Suprapubic skin (tissue), 4 donors: Measurements from ENCODE around the gene DOLPP1. TPM values are rescaled to one million over a fixed set of nuclear protein-coding genes. Genes with fewer than 3 reads are reported as not detected.

ENCODE experiments used
- DNase-seq, 2 donors: peaks; one replicate each; pipeline ENCODE4 v3.0.0-alpha.2; 2019; ENCODE audit warnings: low spot score in 2 of 2
- H3K27ac ChIP-seq: fragments of 200-600 bp; sonication (generic); one replicate; pipeline ENCODE4 v1.5.1; 2019
- H3K27me3 ChIP-seq: fragments of 200-600 bp; sonication (generic); one replicate; pipeline ENCODE4 v1.5.1; 2019
- H3K36me3 ChIP-seq: fragments of 200-600 bp; sonication (generic); one replicate; pipeline ENCODE4 v1.5.1; 2019
- H3K4me1 ChIP-seq: fragments of 200-600 bp; sonication (generic); one replicate; pipeline ENCODE4 v1.5.1; 2019
- H3K4me3 ChIP-seq: fragments of 200-600 bp; sonication (generic); one replicate; pipeline ENCODE4 v1.5.1; 2019; ENCODE audit warnings: mild to moderate bottlenecking
- H3K9me3 ChIP-seq: fragments of 200-600 bp; sonication (generic); one replicate; pipeline ENCODE4 v1.5.1; 2019
- CTCF ChIP-seq, 2 donors: fragments of 200-600 bp in 1 of 2; fragments of 450-650 bp in 1 of 2; sonication (generic) in 1 of 2; IDR thresholded peaks; one replicate each; pipeline ENCODE4 v1.5.1; 2016 to 2019; ENCODE audit warnings: antibody characterized with exemption in 2 of 2, mild to moderate bottlenecking in 1 of 2, moderate library complexity in 1 of 2
- EP300 ChIP-seq: sonication (generic); formaldehyde crosslinking; IDR thresholded peaks from one replicate; pipeline ENCODE4 v1.6.1; 2017; ENCODE audit warnings: antibody characterized with exemption
- POLR2A ChIP-seq, 2 donors: fragments of 450-650 bp; IDR thresholded peaks; one replicate each; pipeline ENCODE4 v1.6.1; 2017; ENCODE audit warnings: antibody characterized with exemption in 2 of 2, mild to moderate bottlenecking in 2 of 2, moderate library complexity in 2 of 2
- POLR2AphosphoS5 ChIP-seq, 3 donors: sonication (generic); formaldehyde crosslinking; IDR thresholded peaks; one replicate each; pipeline ENCODE4 v1.6.1; 2017; ENCODE audit warnings: antibody characterized with exemption in 3 of 3
- WGBS: methylation state at CpG from one replicate; pipeline ENCODE4 v1.1.5; 2018; 5-methylcytosine and 5-hydroxymethylcytosine counted together
- total RNA-seq, 4 donors: library from RNA; depleted of rRNA; stranded (reverse); fragments of >200 nt; gene quantifications; one replicate each; pipeline ENCODE4 v1.1.0, GENCODE V29; 2016

The DOLPP1 gene
- total RNA-seq, 4 donors from 2014 or later: 7.8 to 11.1 (median 9.8) TPM

GRCh38 chr9:129068110-129068509 is 12.8 kb upstream of the DOLPP1 start:
- H3K27me3 ChIP-seq: no peaks in the 10 kb centered on the region
- peaks cover 65% of the 10 kb centered on the region for H3K36me3 ChIP-seq
- DNase-seq: no peak
- TF ChIP-seq POLR2AphosphoS5 (IDR thresholded peaks at IDR 0.05) (no peak), CTCF (IDR thresholded peaks at IDR 0.05) (no peak), POLR2A (IDR thresholded peaks at IDR 0.05) (no peak), EP300 (no peak)
- H3K9me3 ChIP-seq: no peaks in the 10 kb centered on the region
- 93% methylated on average over 8 of the region's 19 CpGs for WGBS
- H3K27ac ChIP-seq: no peak overlapping the region
- H3K4me3 ChIP-seq: no peak overlapping the region
- H3K4me1 ChIP-seq: no peaks in the 10 kb centered on the region

- Histone ChIP-seq H3K27ac (no peak overlapping the region), H3K4me3 (no peak overlapping the region), H3K27me3 (no peaks in the 10 kb centered on the region), H3K36me3 (peaks cover 54% of the 10 kb centered on the region), H3K4me1 (no peaks in the 10 kb centered on the region), H3K9me3 (no peaks in the 10 kb centered on the region)
- no peak for DNase-seq
- 84% methylated on average over 17 of the region's 31 CpGs for WGBS
- TF ChIP-seq CTCF (IDR thresholded peaks at IDR 0.05): no peak
- no peak for TF ChIP-seq POLR2A (IDR thresholded peaks at IDR 0.05)
- no peak for TF ChIP-seq EP300
- TF ChIP-seq POLR2AphosphoS5 (IDR thresholded peaks at IDR 0.05): no peak
These were observed 11.7 kb upstream of the DOLPP1 start for GRCh38 chr9:129068990-129069861.

- Histone ChIP-seq H3K4me3 (no peak overlapping the region), H3K4me1 (no peaks in the 10 kb centered on the region), H3K9me3 (no peaks in the 10 kb centered on the region), H3K36me3 (peaks cover 46% of the 10 kb centered on the region), H3K27ac (no peak overlapping the region), H3K27me3 (no peaks in the 10 kb centered on the region)
- WGBS: 88% methylated on average over 23 of the region's 26 CpGs
- no peak for DNase-seq
- TF ChIP-seq EP300 (no peak), CTCF (IDR thresholded peaks at IDR 0.05) (no peak), POLR2A (IDR thresholded peaks at IDR 0.05) (no peak), POLR2AphosphoS5 (IDR thresholded peaks at IDR 0.05) (no peak)
These were observed 10.9 kb upstream of the DOLPP1 start for GRCh38 chr9:129069862-129070641.

- TF ChIP-seq CTCF (IDR thresholded peaks at IDR 0.05): no peak
- no peak for TF ChIP-seq POLR2AphosphoS5 (IDR thresholded peaks at IDR 0.05)
- H3K27me3 ChIP-seq: no peaks in the 10 kb centered on the region
- H3K36me3 ChIP-seq: peaks cover 37% of the 10 kb centered on the region
- 81% methylated on average over 18 of the region's 21 CpGs for WGBS
- no peaks in the 10 kb centered on the region for H3K9me3 ChIP-seq
- H3K4me3 ChIP-seq: no peak overlapping the region
- no peak for DNase-seq
- H3K27ac ChIP-seq: no peak overlapping the region
- no peaks in the 10 kb centered on the region for H3K4me1 ChIP-seq
These were observed 10.0 kb upstream of the DOLPP1 start for GRCh38 chr9:129070696-129071525.
